Measurements from ENCODE around the gene TMEM213. TPM values are rescaled to one million over a fixed set of nuclear protein-coding genes. Genes with fewer than 3 reads are reported as not detected.

Gene TMEM213
- total and polyA plus RNA-seq, 2 of the 13 experiments (the other 11 are each of a cell fraction or from before 2014, with no cell fraction given): not detected

GRCh38 chr7:138752518-138753149, 45.2 kb upstream of the TMEM213 start (continued):
- peak; percentile 70; the same call in 1 of the 2 replicates for TF ChIP-seq ZXDC (CRISPR knock-in tag; IDR thresholded peaks at IDR 0.05)
- no peak for TF ChIP-seq ZNF615 (CRISPR knock-in tag; IDR thresholded peaks at IDR 0.05; ENCODE audit: borderline replicate concordance)
- no peak for TF ChIP-seq ZNF34 (CRISPR knock-in tag; IDR thresholded peaks at IDR 0.05; ENCODE audit: borderline replicate concordance)
- TF ChIP-seq GABPB1 (CRISPR knock-in tag; IDR thresholded peaks at IDR 0.05): peak; percentile 49
- TF ChIP-seq REXO4 (CRISPR knock-in tag; IDR thresholded peaks at IDR 0.05; ENCODE audit: borderline replicate concordance): no peak
- peak; percentile 48; the same call in 1 of the 2 replicates for TF ChIP-seq ZNF503 (CRISPR knock-in tag; IDR thresholded peaks at IDR 0.05)
- no peak for TF ChIP-seq SRSF9 (IDR thresholded peaks at IDR 0.05; ENCODE audit: borderline replicate concordance, insufficient read depth, low read depth, low read length, poor library complexity, severe bottlenecking)
- no peak for TF ChIP-seq ZNF678 (CRISPR knock-in tag; IDR thresholded peaks at IDR 0.05)
- peak; percentile 81 for TF ChIP-seq MAX (IDR thresholded peaks at IDR 0.05)
- no peak for TF ChIP-seq ZNF136 (CRISPR knock-in tag; IDR thresholded peaks at IDR 0.05; ENCODE audit: low read depth)
- peak; percentile 62 for TF ChIP-seq TCF7 (IDR thresholded peaks at IDR 0.05; ENCODE audit: low read depth)
- TF ChIP-seq ZNF710 (CRISPR knock-in tag; IDR thresholded peaks at IDR 0.05; ENCODE audit: borderline replicate concordance): no peak
- TF ChIP-seq ZFX (CRISPR knock-in tag; IDR thresholded peaks at IDR 0.05; ENCODE audit: low read depth): no peak
- peak; percentile 73 for TF ChIP-seq ELF3 (CRISPR knock-in tag; IDR thresholded peaks at IDR 0.05)
- TF ChIP-seq FOXA1 (IDR thresholded peaks at IDR 0.05): no peak
- peak; percentile 25; the same call in 1 of the 2 replicates for TF ChIP-seq FOXA1 (CRISPR knock-in tag; IDR thresholded peaks at IDR 0.05)
- no peak for TF ChIP-seq ZNF335 (CRISPR knock-in tag; IDR thresholded peaks at IDR 0.05)
- TF ChIP-seq BRD4 (CRISPR knock-in tag; IDR thresholded peaks at IDR 0.05): no peak
- no peak for TF ChIP-seq PAX8 (CRISPR knock-in tag; IDR thresholded peaks at IDR 0.05; ENCODE audit: borderline replicate concordance)
- TF ChIP-seq ZNF367 (CRISPR knock-in tag; IDR thresholded peaks at IDR 0.05; ENCODE audit: borderline replicate concordance): no peak
- TF ChIP-seq FOXP4 (CRISPR knock-in tag; IDR thresholded peaks at IDR 0.05): peak; percentile 91
- 0 out of 2 replicates have a peak, but pooled peaks have one; percentile 36 for TF ChIP-seq FOXK1 (CRISPR knock-in tag; IDR thresholded peaks at IDR 0.05; ENCODE audit: borderline replicate concordance, low read depth)

Data from HepG2 (cell line).